Smooth muscle cell (in vitro differentiated cells): ENCODE data around the gene FAM76B. TPM values are rescaled to one million over a fixed set of nuclear protein-coding genes. Genes with fewer than 3 reads are reported as not detected.
A peak's percentile ranks its signal among the peaks of the same experiment; 100 is the strongest.

Experiments
- DNase-seq: peaks from one replicate; lab custom pipeline; 2025; ENCODE audit not compliant: unreplicated experiment; lab: John Stamatoyannopoulos, UW
- H2AFZ ChIP-seq: fragments of 200-600 bp; sonication (generic); 2 replicates; pipeline ENCODE4 v1.6.0; 2016; ENCODE audit warnings: antibody characterized with exemption, low read depth, mild to moderate bottlenecking
- H3F3A ChIP-seq: fragments of 200-600 bp; sonication (generic); 2 replicates; pipeline ENCODE4 v1.6.0; 2017; ENCODE audit warnings: antibody characterized with exemption, low read depth
- H3K27ac ChIP-seq: fragments of 200-600 bp; sonication (generic); 2 replicates; pipeline ENCODE4 v1.5.1; 2016; ENCODE audit warnings: low read depth, mild to moderate bottlenecking
- H3K27me3 ChIP-seq: fragments of 200-600 bp; sonication (generic); 2 replicates; pipeline ENCODE4 v1.6.1; 2016; ENCODE audit warnings: low read depth, mild to moderate bottlenecking
- H3K36me3 ChIP-seq: fragments of 200-600 bp; sonication (generic); 2 replicates; pipeline ENCODE4 v1.5.1; 2016; ENCODE audit warnings: low read depth
- H3K4me1 ChIP-seq: fragments of 200-600 bp; sonication (generic); 2 replicates; pipeline ENCODE4 v1.5.1; 2016; ENCODE audit warnings: low read depth
- H3K4me2 ChIP-seq: fragments of 200-600 bp; sonication (generic); 2 replicates; pipeline ENCODE4 v1.6.0; 2016; ENCODE audit warnings: mild to moderate bottlenecking
- H3K4me3 ChIP-seq: fragments of 200-600 bp; sonication (generic); 2 replicates; pipeline ENCODE4 v1.5.1; 2016; ENCODE audit warnings: mild to moderate bottlenecking
- H3K79me2 ChIP-seq: fragments of 200-600 bp; sonication (generic); 2 replicates; pipeline ENCODE4 v1.6.0; 2016; ENCODE audit warnings: low read depth, mild to moderate bottlenecking
- H3K9ac ChIP-seq: fragments of 200-600 bp; sonication (generic); 2 replicates; pipeline ENCODE4 v1.6.0; 2016; ENCODE audit warnings: low read depth
- H3K9me3 ChIP-seq: fragments of 200-600 bp; sonication (generic); replicated peaks from 2 replicates; pipeline ENCODE4 v1.5.1; 2016; ENCODE audit warnings: low read depth
- H4K20me1 ChIP-seq: fragments of 200-600 bp; sonication (generic); 2 replicates; pipeline ENCODE4 v1.6.0; 2016; ENCODE audit warnings: low read depth
- whole genome bisulfite sequencing: methylation state at CpG from one replicate; pipeline ENCODE4 v1.1.7; 2016; ENCODE audit warnings: low lambda C conversion rate; 5-methylcytosine and 5-hydroxymethylcytosine counted together
- polyA plus RNA-seq: library from polyadenylated mRNA; unstranded; fragments of >200 nt; fragmentation: Nextera tagmentation; extraction: Ambion mirVana; gene quantifications from 2 replicates; pipeline ENCODE4 v1.2.1, GENCODE V29; 2016
- total RNA-seq: library from RNA; depleted of rRNA; stranded (reverse); fragments of >200 nt; gene quantifications from 2 replicates; pipeline ENCODE4 v1.2.3, GENCODE V29; 2014
- TF ChIP-seq, protein P1 (sequence below): fragments of 200-600 bp; sonication (generic); IDR thresholded peaks from 2 replicates; pipeline ENCODE4 v1.5.1; 2017; ENCODE audit warnings: borderline replicate concordance, mild to moderate bottlenecking, antibody characterized with exemption; ENCODE audit not compliant: insufficient read depth, poor library complexity, severe bottlenecking

Gene FAM76B
- total and polyA plus RNA-seq, 2 experiments from 2014 or later = 14.0 to 31.3 TPM

GRCh38 chr11:95832763-95833162 is 43.2 kb upstream of the FAM76B start:
- Histone ChIP-seq H4K20me1 (peaks cover 3% of the 10 kb centered on the region), H3K36me3 (peaks cover 6% of the 10 kb centered on the region), H3F3A (peaks cover 16% of the 10 kb centered on the region), H3K4me1 (peaks cover 12% of the 10 kb centered on the region), H3K9me3 (no peaks in the 10 kb centered on the region), H2AFZ (no peak overlapping the region), H3K9ac (peak overlapping the region; percentile 32), H3K79me2 (no peaks in the 10 kb centered on the region), H3K4me3 (no peak overlapping the region), H3K27ac (peak overlapping the region; percentile 93), H3K27me3 (no peaks in the 10 kb centered on the region), H3K4me2 (peak overlapping the region; percentile 7)
- no peak for DNase-seq
- 53% methylated on average over 3 of the region's 3 CpGs for WGBS
- TF ChIP-seq, protein P1, sequence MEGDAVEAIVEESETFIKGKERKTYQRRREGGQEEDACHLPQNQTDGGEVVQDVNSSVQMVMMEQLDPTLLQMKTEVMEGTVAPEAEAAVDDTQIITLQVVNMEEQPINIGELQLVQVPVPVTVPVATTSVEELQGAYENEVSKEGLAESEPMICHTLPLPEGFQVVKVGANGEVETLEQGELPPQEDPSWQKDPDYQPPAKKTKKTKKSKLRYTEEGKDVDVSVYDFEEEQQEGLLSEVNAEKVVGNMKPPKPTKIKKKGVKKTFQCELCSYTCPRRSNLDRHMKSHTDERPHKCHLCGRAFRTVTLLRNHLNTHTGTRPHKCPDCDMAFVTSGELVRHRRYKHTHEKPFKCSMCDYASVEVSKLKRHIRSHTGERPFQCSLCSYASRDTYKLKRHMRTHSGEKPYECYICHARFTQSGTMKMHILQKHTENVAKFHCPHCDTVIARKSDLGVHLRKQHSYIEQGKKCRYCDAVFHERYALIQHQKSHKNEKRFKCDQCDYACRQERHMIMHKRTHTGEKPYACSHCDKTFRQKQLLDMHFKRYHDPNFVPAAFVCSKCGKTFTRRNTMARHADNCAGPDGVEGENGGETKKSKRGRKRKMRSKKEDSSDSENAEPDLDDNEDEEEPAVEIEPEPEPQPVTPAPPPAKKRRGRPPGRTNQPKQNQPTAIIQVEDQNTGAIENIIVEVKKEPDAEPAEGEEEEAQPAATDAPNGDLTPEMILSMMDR = peak; percentile 6

DNA sequence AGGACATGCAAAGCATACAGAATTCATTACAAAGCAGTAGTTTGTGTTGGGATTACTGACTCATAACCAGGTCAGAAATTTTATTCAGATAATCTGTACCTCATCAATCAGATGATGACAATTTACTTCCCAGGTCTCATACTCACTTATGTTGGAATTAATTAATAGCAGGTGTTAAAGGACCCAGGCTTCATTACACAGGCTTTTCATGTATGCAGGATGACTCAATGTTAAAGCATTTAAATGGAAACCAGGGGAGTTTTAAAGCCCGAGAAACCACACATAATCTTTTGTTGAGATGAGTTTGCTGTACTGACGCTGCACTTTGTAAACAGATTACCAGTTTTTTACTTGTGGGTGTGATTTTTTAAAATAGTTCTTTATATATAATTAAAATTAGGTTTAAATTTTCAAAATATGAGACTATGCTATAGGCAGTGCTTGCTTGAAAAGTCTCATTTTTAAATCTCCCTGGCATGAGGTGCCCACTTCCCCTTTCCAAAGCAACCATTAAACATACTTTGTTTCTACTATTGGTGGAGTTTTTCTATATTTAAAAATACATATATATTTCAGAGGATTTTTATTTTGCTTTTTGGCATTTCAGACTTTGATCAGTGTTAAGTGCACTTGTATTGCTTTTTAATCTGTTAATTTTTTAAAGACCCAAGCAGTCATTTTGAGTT is 41.8 kb upstream of the FAM76B start:
- H4K20me1 ChIP-seq = peaks cover 3% of the 10 kb centered on the region
- H2AFZ ChIP-seq = no peak overlapping the region
- H3K27ac ChIP-seq = peak overlapping the region; percentile 93
- H3K4me3 ChIP-seq = no peak overlapping the region
- H3K27me3 ChIP-seq = no peaks in the 10 kb centered on the region
- no peaks in the 10 kb centered on the region for H3K9me3 ChIP-seq
- peaks cover 16% of the 10 kb centered on the region for H3F3A ChIP-seq
- H3K79me2 ChIP-seq = no peaks in the 10 kb centered on the region
- TF ChIP-seq, protein P1 = no peak
- H3K4me2 ChIP-seq = peak overlapping the region; percentile 51
- H3K36me3 ChIP-seq = peaks cover 6% of the 10 kb centered on the region
- H3K9ac ChIP-seq = peak overlapping the region; percentile 56
- no peak for DNase-seq
- peaks cover 10% of the 10 kb centered on the region for H3K4me1 ChIP-seq
- WGBS = 1% methylated on average over 2 of the region's 2 CpGs

GRCh38 chr11:95829580-95830259 is 40.1 kb upstream of the FAM76B start:
- Histone ChIP-seq H3K36me3 (peaks cover 6% of the 10 kb centered on the region), H3K9me3 (no peaks in the 10 kb centered on the region), H3K79me2 (no peaks in the 10 kb centered on the region), H3F3A (peaks cover 16% of the 10 kb centered on the region), H3K9ac (no peak overlapping the region), H3K27me3 (no peaks in the 10 kb centered on the region), H3K4me2 (no peak overlapping the region), H3K4me3 (no peak overlapping the region), H2AFZ (no peak overlapping the region), H4K20me1 (peaks cover 3% of the 10 kb centered on the region), H3K27ac (peak overlapping the region; percentile 93), H3K4me1 (peaks cover 7% of the 10 kb centered on the region)
- TF ChIP-seq, protein P1 = no peak
- WGBS = 94% methylated on average over 1 of the region's 1 CpG
- no peak for DNase-seq
